Measurements from ENCODE around the gene REEP1.

GRCh38 chr2:86352137-86352726 is 14.8 kb upstream of the REEP1 start:
- TF ChIP-seq EZH2phosphoT487 (IDR thresholded peaks at IDR 0.05; ENCODE audit: insufficient read depth, low read depth) (no peak), EZH2 (IDR thresholded peaks at IDR 0.05; ENCODE audit: insufficient read depth, poor library complexity, severe bottlenecking) (no peak)
